Astrocyte (in vitro differentiated cells and primary cell): ENCODE data around the gene LATS2.

Experiments
- EZH2 ChIP-seq: IDR thresholded peaks from 2 replicates; pipeline ENCODE4 v1.6.1; 2012; ENCODE audit warnings: mild to moderate bottlenecking, low read length, inconsistent platforms; ENCODE audit not compliant: insufficient read depth
- TF ChIP-seq, protein P1 (sequence below): IDR thresholded peaks from 2 replicates; pipeline ENCODE4 v1.5.1; 2011; ENCODE audit warnings: low read depth, mild to moderate bottlenecking, inconsistent platforms, low read length, moderate library complexity; ENCODE audit not compliant: insufficient read depth

GRCh38 chr13:21039097-21039800, 22.1 kb downstream of the LATS2 start:
- TF ChIP-seq, protein P1, sequence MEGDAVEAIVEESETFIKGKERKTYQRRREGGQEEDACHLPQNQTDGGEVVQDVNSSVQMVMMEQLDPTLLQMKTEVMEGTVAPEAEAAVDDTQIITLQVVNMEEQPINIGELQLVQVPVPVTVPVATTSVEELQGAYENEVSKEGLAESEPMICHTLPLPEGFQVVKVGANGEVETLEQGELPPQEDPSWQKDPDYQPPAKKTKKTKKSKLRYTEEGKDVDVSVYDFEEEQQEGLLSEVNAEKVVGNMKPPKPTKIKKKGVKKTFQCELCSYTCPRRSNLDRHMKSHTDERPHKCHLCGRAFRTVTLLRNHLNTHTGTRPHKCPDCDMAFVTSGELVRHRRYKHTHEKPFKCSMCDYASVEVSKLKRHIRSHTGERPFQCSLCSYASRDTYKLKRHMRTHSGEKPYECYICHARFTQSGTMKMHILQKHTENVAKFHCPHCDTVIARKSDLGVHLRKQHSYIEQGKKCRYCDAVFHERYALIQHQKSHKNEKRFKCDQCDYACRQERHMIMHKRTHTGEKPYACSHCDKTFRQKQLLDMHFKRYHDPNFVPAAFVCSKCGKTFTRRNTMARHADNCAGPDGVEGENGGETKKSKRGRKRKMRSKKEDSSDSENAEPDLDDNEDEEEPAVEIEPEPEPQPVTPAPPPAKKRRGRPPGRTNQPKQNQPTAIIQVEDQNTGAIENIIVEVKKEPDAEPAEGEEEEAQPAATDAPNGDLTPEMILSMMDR, result no peak
- TF ChIP-seq EZH2, result no peak
